NT2/D1 (cell line): ENCODE measurements around the gene MITF.

Source experiments
- SUZ12 ChIP-seq: IDR thresholded peaks from 2 replicates; pipeline ENCODE4 v1.6.1; 2011; ENCODE audit not compliant: insufficient read length, insufficient read depth; ENCODE audit errors: extremely low read depth
- ZNF274 ChIP-seq: IDR thresholded peaks from 2 replicates; pipeline ENCODE4 v1.6.1; 2011; ENCODE audit warnings: mild to moderate bottlenecking, low read depth, low read length

- no peak for TF ChIP-seq ZNF274
- TF ChIP-seq SUZ12 = no peak
Observed at GRCh38 chr3:70000028-70000410, 260.8 kb downstream of the MITF start.
